ENCODE results near the gene COG4.
"Not testable (repeated sequence)": the region's sequence is repeated elsewhere in the genome, so short reads cannot be mapped to it uniquely, and the experiment has no call there.

DNA sequence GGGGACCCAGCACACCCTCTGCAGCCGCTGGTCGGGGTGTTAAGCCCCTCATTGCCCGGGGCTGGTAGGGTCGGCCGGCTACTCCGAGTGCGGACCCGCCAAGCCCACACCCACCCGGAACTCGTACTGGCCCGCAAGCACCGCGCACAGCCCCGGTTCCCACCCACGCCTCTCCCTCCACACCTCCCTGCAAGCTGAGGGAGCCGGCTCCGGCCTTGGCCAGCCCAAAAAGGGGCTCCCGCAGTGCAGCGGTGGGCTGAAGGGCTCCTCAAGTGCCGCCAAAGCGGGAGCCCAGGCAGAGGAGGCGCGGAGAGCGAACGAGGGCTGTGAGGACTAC, 72.4 kb downstream of the COG4 start:
- not testable (repeated sequence) for TF ChIP-seq GLI4 (tag by site-specific recombination; IDR thresholded peaks at IDR 0.05); ZNF10 (tag by site-specific recombination; IDR thresholded peaks at IDR 0.05); IKZF3 (tag by site-specific recombination; IDR thresholded peaks at IDR 0.05); HOXA7 (CRISPR knock-in tag; IDR thresholded peaks at IDR 0.05; ENCODE audit: borderline replicate concordance)
- TF ChIP-seq, protein P1, sequence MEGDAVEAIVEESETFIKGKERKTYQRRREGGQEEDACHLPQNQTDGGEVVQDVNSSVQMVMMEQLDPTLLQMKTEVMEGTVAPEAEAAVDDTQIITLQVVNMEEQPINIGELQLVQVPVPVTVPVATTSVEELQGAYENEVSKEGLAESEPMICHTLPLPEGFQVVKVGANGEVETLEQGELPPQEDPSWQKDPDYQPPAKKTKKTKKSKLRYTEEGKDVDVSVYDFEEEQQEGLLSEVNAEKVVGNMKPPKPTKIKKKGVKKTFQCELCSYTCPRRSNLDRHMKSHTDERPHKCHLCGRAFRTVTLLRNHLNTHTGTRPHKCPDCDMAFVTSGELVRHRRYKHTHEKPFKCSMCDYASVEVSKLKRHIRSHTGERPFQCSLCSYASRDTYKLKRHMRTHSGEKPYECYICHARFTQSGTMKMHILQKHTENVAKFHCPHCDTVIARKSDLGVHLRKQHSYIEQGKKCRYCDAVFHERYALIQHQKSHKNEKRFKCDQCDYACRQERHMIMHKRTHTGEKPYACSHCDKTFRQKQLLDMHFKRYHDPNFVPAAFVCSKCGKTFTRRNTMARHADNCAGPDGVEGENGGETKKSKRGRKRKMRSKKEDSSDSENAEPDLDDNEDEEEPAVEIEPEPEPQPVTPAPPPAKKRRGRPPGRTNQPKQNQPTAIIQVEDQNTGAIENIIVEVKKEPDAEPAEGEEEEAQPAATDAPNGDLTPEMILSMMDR (tag by site-specific recombination; IDR thresholded peaks at IDR 0.05), result not testable (repeated sequence)
